Astrocyte (in vitro differentiated cells and primary cell): ENCODE measurements around the gene PARP4. TPM values are rescaled to one million over a fixed set of nuclear protein-coding genes. Genes with fewer than 3 reads are reported as not detected.
"Not testable (repeated sequence)": the region's sequence is repeated elsewhere in the genome, so short reads cannot be mapped to it uniquely, and the experiment has no call there.

ENCODE experiments used
- DNase-seq: peaks from one replicate; pipeline ENCODE4 v3.0.0-alpha.2; 2010; ENCODE audit warnings: low read depth
- FAIRE-seq: peaks from 2 replicates; lab custom pipeline; 2011; peaks lifted over from hg19 to GRCh38; lab: Jason Lieb, UNC
- H2AFZ ChIP-seq: 2 replicates; pipeline ENCODE4 v1.6.0; 2012; ENCODE audit warnings: low read depth, low read length, inconsistent platforms
- H3K27ac ChIP-seq: 2 replicates; pipeline ENCODE4 v1.5.1; 2011; ENCODE audit warnings: low read depth, low read length, inconsistent platforms
- H3K27me3 ChIP-seq: 2 replicates; pipeline ENCODE4 v1.6.0; 2011; ENCODE audit warnings: low read length, inconsistent platforms; ENCODE audit not compliant: insufficient read depth
- H3K36me3 ChIP-seq: 2 replicates; pipeline ENCODE4 v1.5.1; 2011; ENCODE audit warnings: low read length, inconsistent platforms; ENCODE audit not compliant: insufficient read depth
- H3K4me1 ChIP-seq: 2 replicates; pipeline ENCODE4 v1.5.1; 2011; ENCODE audit warnings: low read length, inconsistent platforms; ENCODE audit not compliant: insufficient read depth
- H3K4me2 ChIP-seq: 2 replicates; pipeline ENCODE4 v1.6.0; 2012; ENCODE audit warnings: low read length, inconsistent platforms
- H3K4me3 ChIP-seq: 2 replicates; pipeline ENCODE4 v1.5.1; 2011; ENCODE audit warnings: low read depth, mild to moderate bottlenecking, low read length, inconsistent platforms; ENCODE audit not compliant: insufficient read depth
- H3K79me2 ChIP-seq: 2 replicates; pipeline ENCODE4 v1.6.0; 2012; ENCODE audit warnings: mild to moderate bottlenecking, low read length, inconsistent platforms; ENCODE audit not compliant: insufficient read depth
- H3K9ac ChIP-seq: 2 replicates; pipeline ENCODE4 v1.6.0; 2012; ENCODE audit warnings: mild to moderate bottlenecking, low read length, inconsistent platforms
- H3K9me3 ChIP-seq: 2 replicates; pipeline ENCODE4 v1.5.1; 2012; ENCODE audit warnings: low read depth, mild to moderate bottlenecking, low read length, inconsistent platforms; ENCODE audit not compliant: insufficient read depth
- H4K20me1 ChIP-seq: 2 replicates; pipeline ENCODE4 v1.6.0; 2012; ENCODE audit warnings: low read length, inconsistent platforms; ENCODE audit not compliant: insufficient read depth
- H3K27ac Mint-ChIP-seq: one replicate; pipeline ENCODE4 v1.8.0; 2021; ENCODE audit warnings: mild to moderate bottlenecking, mixed read lengths; ENCODE audit not compliant: unreplicated experiment
- H3K27me3 Mint-ChIP-seq: one replicate; pipeline ENCODE4 v1.8.0; 2021; ENCODE audit warnings: low read depth, mixed read lengths; ENCODE audit not compliant: unreplicated experiment
- H3K36me3 Mint-ChIP-seq: one replicate; pipeline ENCODE4 v1.8.0; 2021; ENCODE audit warnings: low read depth, mixed read lengths; ENCODE audit not compliant: unreplicated experiment
- H3K4me1 Mint-ChIP-seq: one replicate; pipeline ENCODE4 v1.8.0; 2021; ENCODE audit warnings: low read depth, mixed read lengths; ENCODE audit not compliant: unreplicated experiment
- H3K4me3 Mint-ChIP-seq: one replicate; pipeline ENCODE4 v1.8.0; 2021; ENCODE audit warnings: mild to moderate bottlenecking, moderate library complexity, mixed read lengths; ENCODE audit not compliant: unreplicated experiment
- H3K9me3 Mint-ChIP-seq: one replicate; pipeline ENCODE4 v1.8.0; 2021; ENCODE audit warnings: mild to moderate bottlenecking, mixed read lengths; ENCODE audit not compliant: unreplicated experiment
- EZH2 ChIP-seq: IDR thresholded peaks from 2 replicates; pipeline ENCODE4 v1.6.1; 2012; ENCODE audit warnings: mild to moderate bottlenecking, low read length, inconsistent platforms; ENCODE audit not compliant: insufficient read depth
- total RNA-seq: library from RNA; stranded (reverse); gene quantifications from 2 replicates; pipeline ENCODE4 v1.2.1, GENCODE V29; 2021
- TF ChIP-seq, protein P1 (sequence below): IDR thresholded peaks from 2 replicates; pipeline ENCODE4 v1.5.1; 2011; ENCODE audit warnings: low read depth, mild to moderate bottlenecking, inconsistent platforms, low read length, moderate library complexity; ENCODE audit not compliant: insufficient read depth

Gene PARP4
- total RNA-seq, 1 donor from 2014 or later: 59.1 TPM

DNA sequence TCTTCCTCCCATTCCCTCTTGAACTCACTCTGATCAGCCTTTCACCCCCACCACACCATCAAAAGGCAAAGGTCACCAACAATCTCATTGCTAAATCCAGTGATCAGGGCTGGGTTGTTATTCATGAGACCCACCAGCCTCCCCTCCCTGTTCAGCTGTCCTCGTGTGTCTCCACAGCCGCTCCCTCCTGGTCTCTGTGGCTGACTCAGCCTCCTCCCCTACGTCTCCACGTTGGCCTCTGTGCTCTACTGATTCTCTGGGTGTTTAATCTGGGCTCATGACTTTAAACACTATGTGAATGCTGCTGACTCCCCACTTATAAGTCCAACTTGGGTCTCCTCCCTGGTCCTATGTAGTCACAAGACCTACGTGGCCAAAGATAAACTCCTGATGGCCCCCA, 38.9 kb downstream of the PARP4 start:
- Histone ChIP-seq H4K20me1 (peaks cover 3% of the 10 kb centered on the region), H3K27me3 (no peaks in the 10 kb centered on the region), H3K9ac (no peak overlapping the region), H3K36me3 (peaks cover 36% of the 10 kb centered on the region), H3K4me2 (no peak overlapping the region), H3K4me1 (no peaks in the 10 kb centered on the region), H3K27ac (no peak overlapping the region), H3K4me3 (no peak overlapping the region), H3K9me3 (no peaks in the 10 kb centered on the region), H3K79me2 (no peaks in the 10 kb centered on the region), H2AFZ (no peak overlapping the region)
- TF ChIP-seq, protein P1, sequence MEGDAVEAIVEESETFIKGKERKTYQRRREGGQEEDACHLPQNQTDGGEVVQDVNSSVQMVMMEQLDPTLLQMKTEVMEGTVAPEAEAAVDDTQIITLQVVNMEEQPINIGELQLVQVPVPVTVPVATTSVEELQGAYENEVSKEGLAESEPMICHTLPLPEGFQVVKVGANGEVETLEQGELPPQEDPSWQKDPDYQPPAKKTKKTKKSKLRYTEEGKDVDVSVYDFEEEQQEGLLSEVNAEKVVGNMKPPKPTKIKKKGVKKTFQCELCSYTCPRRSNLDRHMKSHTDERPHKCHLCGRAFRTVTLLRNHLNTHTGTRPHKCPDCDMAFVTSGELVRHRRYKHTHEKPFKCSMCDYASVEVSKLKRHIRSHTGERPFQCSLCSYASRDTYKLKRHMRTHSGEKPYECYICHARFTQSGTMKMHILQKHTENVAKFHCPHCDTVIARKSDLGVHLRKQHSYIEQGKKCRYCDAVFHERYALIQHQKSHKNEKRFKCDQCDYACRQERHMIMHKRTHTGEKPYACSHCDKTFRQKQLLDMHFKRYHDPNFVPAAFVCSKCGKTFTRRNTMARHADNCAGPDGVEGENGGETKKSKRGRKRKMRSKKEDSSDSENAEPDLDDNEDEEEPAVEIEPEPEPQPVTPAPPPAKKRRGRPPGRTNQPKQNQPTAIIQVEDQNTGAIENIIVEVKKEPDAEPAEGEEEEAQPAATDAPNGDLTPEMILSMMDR: no peak
- no peak for TF ChIP-seq EZH2
- Mint-ChIP-seq H3K9me3 (peaks cover 3% of the 10 kb centered on the region), H3K36me3 (peaks cover 31% of the 10 kb centered on the region), H3K27ac (no peak overlapping the region), H3K4me3 (no peak overlapping the region), H3K4me1 (peaks cover 1% of the 10 kb centered on the region), H3K27me3 (no peaks in the 10 kb centered on the region)
- DNase-seq (no peak), FAIRE-seq (no peak)

DNA sequence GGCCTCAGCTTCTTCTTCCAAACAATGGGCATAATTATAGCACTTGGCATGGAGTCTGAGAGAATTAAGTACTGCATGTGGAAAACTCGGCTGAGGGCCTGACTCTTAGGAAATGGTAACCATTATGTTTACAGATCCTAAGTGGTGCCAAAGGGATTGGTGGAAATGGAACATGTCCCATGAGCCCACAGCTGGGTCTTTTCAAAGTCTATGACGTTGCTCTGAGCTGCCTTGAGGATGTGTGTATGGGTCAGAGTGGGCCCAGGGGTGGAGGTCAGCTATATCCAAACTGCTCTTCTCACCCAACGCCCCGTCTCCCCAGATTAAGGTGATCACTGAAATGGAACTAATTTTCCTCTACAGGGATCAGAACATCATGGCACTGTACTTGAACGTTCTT, 40.4 kb downstream of the PARP4 start:
- H3K27ac ChIP-seq, H3K4me2 ChIP-seq, H3K27me3 Mint-ChIP-seq, H3K9me3 Mint-ChIP-seq, H3K27ac Mint-ChIP-seq, H4K20me1 ChIP-seq, H3K4me1 Mint-ChIP-seq, H3K4me3 Mint-ChIP-seq, H3K4me3 ChIP-seq, H3K9ac ChIP-seq, H3K4me1 ChIP-seq, FAIRE-seq, H3K79me2 ChIP-seq, H3K9me3 ChIP-seq, DNase-seq, H3K27me3 ChIP-seq, H2AFZ ChIP-seq: not testable (repeated sequence)
- H3K36me3 ChIP-seq: peaks cover 34% of the 10 kb centered on the region
- peaks cover 39% of the 10 kb centered on the region for H3K36me3 Mint-ChIP-seq

DNA sequence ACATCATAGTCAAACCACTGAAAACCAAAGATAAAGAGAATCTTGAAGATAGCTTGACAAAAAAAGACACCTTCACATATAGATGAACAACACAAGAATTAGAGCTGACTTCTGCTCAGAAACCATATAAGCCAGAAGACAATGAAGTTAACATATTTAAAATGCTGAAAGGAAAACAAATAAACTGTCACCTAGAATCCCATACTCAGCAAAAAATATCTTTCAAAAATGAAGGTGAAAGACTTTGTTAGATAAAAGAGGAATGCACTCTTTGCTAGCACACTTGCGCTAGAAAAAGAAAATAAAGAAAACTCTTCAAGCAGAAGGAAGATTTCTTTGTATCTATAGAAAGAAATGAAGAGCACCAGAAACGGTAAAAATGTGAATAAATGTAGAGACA, 49.5 kb downstream of the PARP4 start:
- peaks cover 22% of the 10 kb centered on the region for H3K36me3 Mint-ChIP-seq
- no peaks in the 10 kb centered on the region for H3K9me3 ChIP-seq
- no peaks in the 10 kb centered on the region for H3K4me1 ChIP-seq
- peaks cover 8% of the 10 kb centered on the region for H3K4me1 Mint-ChIP-seq
- H3K27ac Mint-ChIP-seq: no peak overlapping the region
- no peaks in the 10 kb centered on the region for H4K20me1 ChIP-seq
- no peak overlapping the region for H3K27ac ChIP-seq
- peaks cover 21% of the 10 kb centered on the region for H3K36me3 ChIP-seq
- DNase-seq: no peak
- no peak overlapping the region for H3K4me3 ChIP-seq
- FAIRE-seq: no peak
- no peaks in the 10 kb centered on the region for H3K9me3 Mint-ChIP-seq
- no peak overlapping the region for H3K4me3 Mint-ChIP-seq
- no peaks in the 10 kb centered on the region for H3K27me3 Mint-ChIP-seq
- H2AFZ ChIP-seq: no peak overlapping the region
- no peaks in the 10 kb centered on the region for H3K27me3 ChIP-seq
- no peak overlapping the region for H3K4me2 ChIP-seq
- H3K9ac ChIP-seq: no peak overlapping the region
- TF ChIP-seq EZH2: no peak
- TF ChIP-seq, protein P1: no peak
- H3K79me2 ChIP-seq: no peaks in the 10 kb centered on the region
